NCI-H2107 treated with DMSO at 0.1 percent for 48 hours (cell line): ENCODE data around the gene FGF12.

Experiments
- DNase-seq: peaks from one replicate; lab custom pipeline; 2025; ENCODE audit not compliant: unreplicated experiment; lab: John Stamatoyannopoulos, UW

The FGF12 gene

GRCh38 chr3:192129586-192129985, 597.8 kb downstream of the FGF12 start:
- no peak for DNase-seq

- no peak for DNase-seq
These were observed 598.4 kb downstream of the FGF12 start for GRCh38 chr3:192128922-192129321.

- DNase-seq, result no peak
These were observed 599.3 kb downstream of the FGF12 start for GRCh38 chr3:192128060-192128459.

GRCh38 chr3:192122832-192123594, 604.3 kb downstream of the FGF12 start:
- DNase-seq, result no peak

- DNase-seq, result no peak
These were observed 605.4 kb downstream of the FGF12 start for GRCh38 chr3:192121923-192122322.

- no peak for DNase-seq
These were observed 618.5 kb downstream of the FGF12 start for GRCh38 chr3:192108820-192109219.

- no peak for DNase-seq
These were observed 620.8 kb downstream of the FGF12 start for GRCh38 chr3:192106543-192106942.

- DNase-seq, result no peak
These were observed 634.8 kb downstream of the FGF12 start for GRCh38 chr3:192092388-192093005.

GRCh38 chr3:192091831-192092230, 635.5 kb downstream of the FGF12 start:
- DNase-seq, result no peak

- no peak for DNase-seq
These were observed 636.8 kb downstream of the FGF12 start for GRCh38 chr3:192090586-192090985.
